GM18951 (cell line): ENCODE data around the gene EML1.

Experiments
- POLR2A ChIP-seq: IDR thresholded peaks from 4 replicates; pipeline ENCODE4 v1.6.1; 2011; ENCODE audit warnings: mild to moderate bottlenecking; ENCODE audit not compliant: insufficient read length, insufficient read depth; ENCODE audit errors: extremely low read depth
- in situ Hi-C: fragments of 300-500 bp; cut with MboI; formaldehyde crosslinking; loops from one replicate; pipeline ENCODE4 v1.12.0; 2022; ENCODE audit warnings: low sequenced_read_pairs, mixed read lengths, inconsistent platforms; ENCODE audit not compliant: unreplicated experiment

EML1 gene

GRCh38 chr14:99751539-99752485 lies 41.4 kb upstream of the EML1 start:
- in situ Hi-C loops: no loop called here
- no peak for TF ChIP-seq POLR2A

GRCh38 chr14:99752486-99753121 lies 40.6 kb upstream of the EML1 start:
- in situ Hi-C loops: no loop called here
- no peak for TF ChIP-seq POLR2A

- no peak for TF ChIP-seq POLR2A
- in situ Hi-C loops: no loop called here
Measured at GRCh38 chr14:99753225-99754140, 39.7 kb upstream of the EML1 start.

GRCh38 chr14:99754141-99755067 lies 38.8 kb upstream of the EML1 start:
- in situ Hi-C loops: no loop called here
- TF ChIP-seq POLR2A: no peak

GRCh38 chr14:99755068-99755405 lies 38.2 kb upstream of the EML1 start:
- in situ Hi-C loops: no loop called here
- TF ChIP-seq POLR2A: no peak

GRCh38 chr14:99755629-99756603 lies 37.3 kb upstream of the EML1 start:
- no peak for TF ChIP-seq POLR2A

GRCh38 chr14:99756796-99757195 lies 36.4 kb upstream of the EML1 start:
- no peak for TF ChIP-seq POLR2A
- in situ Hi-C loops: no loop called here

More at GRCh38 chr14:99755629-99756603, 37.3 kb upstream of the EML1 start:
- in situ Hi-C loops: no loop called here

- no peak for TF ChIP-seq POLR2A
- in situ Hi-C loops: no loop called here
Measured at GRCh38 chr14:99757331-99758070, 35.7 kb upstream of the EML1 start.

- in situ Hi-C loops: no loop called here
- no peak for TF ChIP-seq POLR2A
Measured at GRCh38 chr14:99758121-99758821, 34.9 kb upstream of the EML1 start.
